ENCODE data around the gene DCXR. TPM values are rescaled to one million over a fixed set of nuclear protein-coding genes. Genes with fewer than 3 reads are reported as not detected.

Gene DCXR
- total and polyA plus RNA-seq, 2 donors (not counting 3 experiments of a cell fraction or from before 2014, with no cell fraction given) = 93.0 to 178 TPM

DNA sequence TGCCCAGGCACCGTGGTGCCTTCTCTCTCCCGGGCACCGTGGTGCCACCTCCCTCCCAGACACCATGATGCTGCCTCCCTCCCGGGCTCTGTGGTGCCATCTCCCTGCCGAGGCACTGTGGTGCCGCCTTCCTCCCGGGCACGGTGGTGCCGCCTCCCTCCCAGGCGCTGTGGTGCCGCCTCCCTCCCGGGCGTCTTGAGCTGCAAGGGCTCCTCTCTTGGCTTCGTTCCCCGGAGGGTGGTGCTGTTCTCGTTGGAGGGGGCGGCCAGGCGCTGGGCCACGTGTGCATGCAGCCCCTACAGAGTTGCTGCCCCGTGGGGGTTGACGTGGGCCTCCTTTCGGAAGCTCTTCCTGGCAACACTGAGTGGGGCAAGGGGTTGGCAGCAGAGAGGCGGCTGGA is 23.1 kb downstream of the DCXR start:
- Histone ChIP-seq H3K27ac (ENCODE audit: insufficient read depth, low read depth, low read length) (no peak overlapping the region), H3K79me2 (ENCODE audit: control insufficient read depth, insufficient read depth, low read length) (no peaks in the 10 kb centered on the region), H3K27me3 (ENCODE audit: control insufficient read depth in 2 of 2, insufficient read depth in 2 of 2, low read length in 2 of 2) (no peaks in the 10 kb centered on the region), H3K4me2 (ENCODE audit: insufficient read depth, low read length) (no peak overlapping the region), H3K9ac (replicated peaks; ENCODE audit: extremely low read depth, insufficient read depth, low read length) (no peak overlapping the region), H3K9me1 (replicated peaks; ENCODE audit: control insufficient read depth, extremely low read depth, insufficient read depth, low read length) (no peaks in the 10 kb centered on the region), H2AFZ (ENCODE audit: low read depth, low read length) (no peak overlapping the region), H3K9me3 (replicated peaks; ENCODE audit: control insufficient read depth, insufficient read depth, low read length) (no peaks in the 10 kb centered on the region), H3K4me3 (replicated peaks in 1 of 3; ENCODE audit: insufficient read depth in 1 of 3, low read depth in 1 of 3, low read length in 3 of 3) (no peak overlapping the region), H3K4me1 (ENCODE audit: control insufficient read depth, extremely low read depth, insufficient read depth, low read length) (no peaks in the 10 kb centered on the region), H3K36me3 (ENCODE audit: control insufficient read depth in 2 of 2, extremely low read depth in 1 of 2, insufficient read depth in 2 of 2, low read length in 2 of 2) (no peaks in the 10 kb centered on the region), H4K20me1 (replicated peaks; ENCODE audit: control insufficient read depth, extremely low read depth, insufficient read depth, low read length) (no peaks in the 10 kb centered on the region)
- ChIA-PET CTCF (interaction anchor here (1.5 to 2.3 kb wide), 2 partner anchors 11 to 55 kb away, joined by 5 to 12 read pairs; no protein-coding TSS in a partner anchor), POLR2A (no interaction called here)
- intact Hi-C loops (cut with micrococcal nuclease) (no loop called here), dilution Hi-C loops (cut with MboI; ENCODE audit: extremely low pct_ligation_motif_present, low sequenced_read_pairs) (no loop called here)
- FAIRE-seq (no peak), DNase-seq (ENCODE audit: low read depth, low spot score) (no peak)
- no TSS peak for BruUV-seq (replicated peaks)
- TF ChIP-seq FOS (IDR thresholded peaks at IDR 0.05; ENCODE audit: borderline replicate concordance, insufficient read depth, low read length) (no peak), MYC (IDR thresholded peaks at IDR 0.05; ENCODE audit: low read depth, low read length) (no peak), EZH2 (IDR thresholded peaks at IDR 0.05; ENCODE audit: borderline replicate concordance, low read depth, low read length, severe bottlenecking) (no peak), JUN (IDR thresholded peaks at IDR 0.05; ENCODE audit: borderline replicate concordance, insufficient read depth, insufficient read length, low read depth) (no peak), POLR2AphosphoS5 (IDR thresholded peaks at IDR 0.05; ENCODE audit: insufficient read depth, low read depth, low read length) (no peak), POLR2A (IDR thresholded peaks at IDR 0.05; ENCODE audit: low read depth, low read length) (no peak), GATA2 (IDR thresholded peaks at IDR 0.05; ENCODE audit: insufficient read depth, insufficient read length, low read depth, low read length) (no peak), CTCF (IDR thresholded peaks at IDR 0.05; ENCODE audit: extremely low read depth in 1 of 2, insufficient read depth in 1 of 2, low read depth in 1 of 2, low read length in 2 of 2) (no peak), MAX (IDR thresholded peaks at IDR 0.05; ENCODE audit: insufficient read depth, insufficient read length) (no peak)

All from endothelial cell of umbilical vein (primary cell).